Hematopoietic multipotent progenitor cell treated with erythropoietin and hydrocortisone succinate and interleukin-3 and kit ligand, for 15 days (in vitro differentiated cells): ENCODE results near the gene TBC1D1.
A peak's percentile ranks its signal among the peaks of the same experiment; 100 is the strongest.

Experiments used
- DNase-seq: peaks from one replicate; pipeline ENCODE4 v3.0.0-alpha.2; 2015; ENCODE audit warnings: low spot score

The TBC1D1 gene

GRCh38 chr4:38149472-38149996 lies 258.6 kb downstream of the TBC1D1 start:
- no peak for DNase-seq

DNA sequence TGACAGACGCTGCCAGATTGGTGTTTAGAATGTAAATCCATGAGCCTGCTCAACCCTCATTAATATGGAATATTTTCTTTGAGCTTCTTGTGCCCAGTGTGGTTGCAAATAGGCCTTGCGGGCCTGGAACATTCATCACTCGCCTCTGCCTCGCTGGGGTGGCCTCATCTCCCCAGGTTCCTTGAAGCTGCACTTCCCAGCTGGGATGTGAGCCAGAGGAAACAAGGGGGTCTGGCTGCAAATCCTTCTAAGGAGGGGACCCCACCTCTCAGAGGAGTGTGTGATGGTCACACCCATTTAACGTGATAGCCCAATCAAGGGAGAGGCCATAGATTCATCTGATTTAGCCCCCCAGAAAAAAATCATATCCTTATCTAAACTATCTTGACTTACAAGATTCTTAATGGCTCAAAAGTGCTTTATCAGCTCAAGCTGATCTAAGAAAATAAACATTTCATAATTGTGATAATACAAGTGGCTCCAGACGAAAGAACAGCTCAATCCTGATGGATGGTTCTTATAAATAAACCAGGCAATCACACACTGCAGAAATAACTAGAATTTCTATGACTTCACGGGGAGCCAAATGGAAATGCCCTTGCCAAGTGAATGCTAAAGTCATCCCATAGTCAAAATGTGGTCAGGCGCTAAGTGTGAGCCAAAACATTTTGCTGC lies 259.2 kb downstream of the TBC1D1 start:
- DNase-seq = no peak

DNA sequence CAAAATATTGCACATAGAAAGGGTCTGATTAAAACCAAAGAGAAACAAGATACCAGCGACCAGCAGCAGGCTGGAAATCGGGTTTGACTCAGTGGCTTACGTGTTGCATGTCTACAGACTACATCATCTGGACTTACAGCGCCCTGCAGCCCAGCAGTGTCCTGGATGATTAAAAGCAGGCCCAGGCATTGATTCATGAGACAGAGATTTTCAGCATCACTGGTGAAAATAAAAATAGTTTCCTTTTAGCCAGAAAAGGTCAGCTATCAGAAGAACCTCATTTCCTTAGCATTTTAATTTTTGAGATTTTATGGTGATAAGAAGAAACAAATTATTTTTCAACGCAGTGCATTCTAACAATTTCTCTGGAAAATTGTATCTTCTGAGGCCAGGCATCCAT lies 259.9 kb downstream of the TBC1D1 start:
- no peak for DNase-seq

DNA sequence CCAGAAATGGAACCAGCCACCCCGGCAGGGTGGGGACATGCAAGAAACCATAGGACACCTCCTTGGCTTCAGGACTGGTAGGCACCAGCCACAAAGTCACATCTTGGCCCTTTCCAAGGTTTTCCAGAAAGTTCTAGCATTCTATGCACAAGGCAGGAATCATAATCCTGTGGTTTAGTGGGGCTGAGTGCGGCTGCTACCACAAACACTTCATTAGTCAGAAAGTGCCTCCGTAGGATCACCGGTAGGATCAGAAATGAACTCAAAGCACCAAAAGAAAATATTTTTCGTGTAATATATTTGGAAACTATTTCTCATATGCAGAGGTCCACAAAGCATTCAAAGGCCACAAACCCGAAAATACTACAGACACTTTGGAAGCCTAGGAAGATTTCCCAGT lies 261.0 kb downstream of the TBC1D1 start:
- DNase-seq = no peak

- no peak for DNase-seq
Measured at GRCh38 chr4:38152305-38152704, 261.4 kb downstream of the TBC1D1 start.

GRCh38 chr4:38152721-38153386 lies 262.0 kb downstream of the TBC1D1 start:
- DNase-seq = no peak

DNA sequence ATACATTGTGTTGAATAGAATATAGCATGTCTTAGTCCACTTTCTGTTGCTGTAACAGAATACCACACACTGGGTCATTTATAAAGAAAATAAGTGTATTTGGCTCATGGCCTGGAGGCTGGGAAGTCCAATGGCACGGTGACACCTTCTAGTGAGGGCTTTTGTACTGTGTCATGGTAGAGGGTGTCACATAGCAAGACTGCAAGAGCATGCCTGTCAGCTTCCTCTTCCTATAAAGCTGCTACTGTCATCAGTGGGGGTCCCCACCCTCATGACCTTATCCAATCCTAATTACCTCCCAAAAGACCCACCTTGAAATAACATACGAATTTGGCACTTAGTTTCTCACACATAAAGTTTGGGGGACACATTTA lies 262.5 kb downstream of the TBC1D1 start:
- no peak for DNase-seq

DNA sequence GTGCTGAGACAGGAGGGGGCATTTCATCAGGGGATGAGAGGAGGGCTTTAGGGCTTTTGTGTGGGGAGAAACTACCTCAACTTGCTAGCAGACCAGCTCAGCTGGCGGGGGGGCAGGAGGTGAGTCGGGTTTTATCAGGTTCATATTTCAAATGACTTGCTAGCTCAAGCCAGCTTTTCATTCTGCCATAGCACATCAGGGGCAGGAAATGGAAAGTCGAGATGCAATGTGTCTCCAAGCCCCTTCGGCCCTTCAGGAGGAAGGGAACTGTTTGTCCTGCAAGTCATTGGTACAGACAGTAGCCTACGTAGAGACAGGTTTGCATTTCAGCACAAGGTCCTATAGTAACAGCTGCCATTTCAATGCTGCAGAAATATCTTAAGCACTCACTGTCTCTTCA lies 263.4 kb downstream of the TBC1D1 start:
- DNase-seq = no peak

DNA sequence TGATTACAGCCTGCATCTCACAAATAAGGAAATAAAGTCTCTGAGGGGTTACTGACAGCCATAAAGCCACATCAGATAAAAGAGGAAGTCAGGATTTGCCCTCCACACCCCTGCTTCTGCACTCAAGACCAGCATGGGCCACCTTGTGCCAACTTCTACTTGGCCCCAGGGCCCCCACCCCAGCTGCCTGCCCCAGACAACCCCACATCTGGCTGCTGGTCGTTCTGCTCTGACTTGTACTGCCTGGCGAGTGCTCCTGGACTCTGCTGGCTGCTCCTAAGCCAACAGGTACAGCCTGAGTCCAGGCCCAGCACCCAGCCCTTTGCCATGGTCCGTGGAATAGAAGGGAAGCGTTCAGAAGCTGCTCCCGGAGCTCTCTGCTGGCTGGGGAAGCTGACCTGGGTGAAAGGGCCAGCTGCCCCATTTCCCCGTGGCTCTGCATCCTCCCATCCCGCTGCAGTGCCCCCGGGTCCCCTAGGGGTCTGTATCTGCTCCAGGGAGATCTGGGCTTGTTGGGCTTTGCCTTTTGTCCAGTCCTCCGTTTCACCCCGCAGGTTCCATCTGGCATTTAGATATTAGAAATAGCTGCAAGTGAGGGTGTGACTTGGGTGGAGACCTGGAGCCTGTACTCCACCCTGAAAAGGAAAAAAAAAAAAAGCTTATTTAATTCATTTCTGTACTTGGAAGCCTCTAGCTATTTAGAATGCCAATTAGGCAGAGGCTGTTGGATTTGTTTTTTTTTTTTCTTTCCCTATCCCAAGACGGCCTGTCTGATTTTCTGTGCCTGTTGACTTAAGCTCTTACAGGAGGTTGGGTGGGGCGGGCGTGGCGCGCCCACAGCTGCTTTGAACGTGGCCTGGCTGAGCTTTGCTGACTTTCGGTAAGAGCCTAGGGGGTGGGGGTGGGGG lies 264.1 kb downstream of the TBC1D1 start:
- DNase-seq = peak; percentile 47

GRCh38 chr4:38155589-38156294 lies 264.9 kb downstream of the TBC1D1 start:
- no peak for DNase-seq

GRCh38 chr4:38157592-38157991 lies 266.7 kb downstream of the TBC1D1 start:
- DNase-seq = no peak

GRCh38 chr4:38160487-38161207 lies 269.8 kb downstream of the TBC1D1 start:
- no peak for DNase-seq

- DNase-seq = no peak
Measured at GRCh38 chr4:38161208-38162113, 270.6 kb downstream of the TBC1D1 start.

- no peak for DNase-seq
Measured at GRCh38 chr4:38162240-38162784, 271.4 kb downstream of the TBC1D1 start.

GRCh38 chr4:38163216-38164006 lies 272.5 kb downstream of the TBC1D1 start:
- DNase-seq = no peak

DNA sequence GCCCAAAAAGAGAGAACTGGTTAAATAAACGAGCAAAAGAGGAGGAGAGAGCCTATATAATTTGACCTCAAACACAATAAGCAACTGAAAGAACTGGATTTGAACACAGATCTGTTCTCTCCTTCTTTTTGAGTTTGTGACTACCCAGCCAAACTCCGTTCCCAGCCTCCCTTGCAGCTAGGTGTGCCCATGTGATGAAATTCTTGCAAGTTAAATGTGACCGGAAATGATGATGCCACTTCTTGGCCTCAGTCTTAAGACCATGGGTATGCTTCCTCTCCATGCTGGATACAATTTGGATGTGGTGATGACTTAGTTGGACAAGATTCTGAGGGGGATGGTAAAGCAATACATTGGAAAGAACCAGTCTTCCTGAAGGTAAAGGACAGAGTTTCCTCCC lies 273.5 kb downstream of the TBC1D1 start:
- DNase-seq = no peak

DNA sequence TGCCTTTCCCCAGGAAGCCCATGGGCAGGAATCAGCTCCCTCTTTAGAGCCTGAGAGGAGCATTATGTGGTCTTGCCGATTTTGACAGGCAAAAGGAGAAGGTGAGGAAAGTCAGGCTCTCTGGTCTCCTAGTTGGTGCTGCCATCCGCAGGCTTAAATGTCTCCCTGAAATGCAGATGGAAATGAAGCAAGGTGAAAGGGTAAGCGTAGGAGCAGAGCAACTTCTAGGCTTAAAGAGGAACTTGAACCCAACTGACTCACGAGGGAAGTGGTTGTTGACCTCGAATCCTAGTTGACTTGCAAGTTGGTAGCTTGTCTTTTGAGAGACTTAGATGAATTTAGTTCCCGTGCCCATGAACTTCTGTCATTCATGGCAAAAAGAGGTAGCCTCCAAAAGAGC lies 275.2 kb downstream of the TBC1D1 start:
- DNase-seq = no peak

DNA sequence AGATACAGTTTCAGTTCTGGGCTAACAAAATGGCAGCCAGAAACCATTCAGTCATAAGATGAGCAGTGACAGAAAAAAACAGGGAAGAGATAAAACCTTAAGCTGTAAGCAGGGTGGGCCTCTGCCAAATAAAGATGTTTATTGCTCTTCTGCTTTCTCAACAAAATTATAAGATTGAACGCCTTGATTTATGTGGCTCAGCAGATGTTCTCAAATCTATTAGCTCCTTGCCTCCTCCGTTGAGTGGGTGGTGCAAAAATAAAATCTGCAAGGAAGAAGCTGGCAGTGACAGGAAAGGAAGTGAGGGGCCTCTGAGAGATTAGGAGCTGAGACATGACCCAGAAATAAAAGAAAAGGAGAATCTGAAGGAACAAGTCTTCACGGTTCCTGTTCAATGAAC lies 275.9 kb downstream of the TBC1D1 start:
- DNase-seq = no peak

- no peak for DNase-seq
Measured at GRCh38 chr4:38167973-38168372, 277.1 kb downstream of the TBC1D1 start.
